HG03280 (cell line): ENCODE measurements around the gene NTSR1.

Experiments
- ATAC-seq: cut with Tn5 transposase; IDR thresholded peaks from one replicate; pipeline ENCODE4 v1.9.1; 2021; ENCODE audit warnings: mild to moderate bottlenecking, moderate library complexity; ENCODE audit not compliant: unreplicated experiment

Gene NTSR1

GRCh38 chr20:62779417-62779685 is 70.7 kb downstream of the NTSR1 start:
- ATAC-seq = no peak

- ATAC-seq = no peak
These were observed 71.6 kb downstream of the NTSR1 start for GRCh38 chr20:62780204-62780603.

DNA sequence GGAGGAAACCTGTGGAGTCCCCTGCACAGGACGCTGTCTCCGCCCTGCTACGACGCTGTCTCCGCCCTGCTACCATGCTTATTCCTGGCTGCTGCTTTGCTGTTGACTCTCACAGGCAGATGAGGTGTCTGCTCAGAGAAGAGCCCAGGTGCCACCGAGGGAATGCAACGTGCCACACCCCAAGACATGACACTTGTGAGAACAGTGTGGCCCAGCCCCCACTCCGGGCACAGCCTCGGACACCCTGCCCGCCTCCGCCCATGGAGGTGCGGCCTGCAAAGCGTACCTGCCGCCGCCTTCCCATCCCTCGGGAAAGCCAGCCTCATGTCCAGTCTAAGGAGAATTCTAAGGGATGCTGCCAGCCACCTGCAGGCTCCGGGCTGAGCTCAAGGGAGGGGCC is 72.1 kb downstream of the NTSR1 start:
- no peak for ATAC-seq

DNA sequence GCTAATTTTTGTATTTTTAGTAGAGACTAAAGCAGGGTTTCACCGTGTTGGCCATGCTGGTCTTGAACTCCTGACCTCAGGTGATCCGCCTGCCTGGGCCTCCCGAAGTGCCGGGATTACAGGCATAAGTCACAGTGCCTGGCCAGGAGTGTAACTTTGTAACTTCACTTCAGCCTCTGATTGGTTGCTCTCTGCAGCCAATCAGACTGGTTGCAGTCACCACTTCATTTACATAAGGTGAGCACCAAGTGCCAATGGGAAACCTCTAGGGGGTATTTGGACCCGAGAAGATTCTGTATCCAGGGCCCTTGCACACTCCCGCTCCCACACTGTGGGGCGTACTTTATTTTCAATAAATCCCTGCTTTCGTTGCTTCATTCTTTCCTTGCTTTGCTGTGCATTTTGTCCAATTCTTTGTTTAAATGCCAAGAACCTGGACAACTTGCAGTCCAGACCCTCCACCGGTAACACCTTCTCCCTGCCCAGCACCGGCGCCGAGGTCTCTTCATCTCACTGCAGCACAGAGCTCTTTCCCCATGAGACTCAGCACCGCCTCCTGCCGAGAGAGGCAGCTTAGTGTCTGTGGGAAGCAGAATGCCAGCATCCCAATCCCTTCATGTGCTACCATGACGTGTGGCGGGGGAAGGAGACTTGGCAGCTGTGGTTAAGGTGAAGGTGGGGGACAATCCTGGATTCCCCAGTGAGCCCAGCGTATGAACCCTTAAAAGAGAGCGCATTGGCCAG is 73.7 kb downstream of the NTSR1 start:
- ATAC-seq = no peak

DNA sequence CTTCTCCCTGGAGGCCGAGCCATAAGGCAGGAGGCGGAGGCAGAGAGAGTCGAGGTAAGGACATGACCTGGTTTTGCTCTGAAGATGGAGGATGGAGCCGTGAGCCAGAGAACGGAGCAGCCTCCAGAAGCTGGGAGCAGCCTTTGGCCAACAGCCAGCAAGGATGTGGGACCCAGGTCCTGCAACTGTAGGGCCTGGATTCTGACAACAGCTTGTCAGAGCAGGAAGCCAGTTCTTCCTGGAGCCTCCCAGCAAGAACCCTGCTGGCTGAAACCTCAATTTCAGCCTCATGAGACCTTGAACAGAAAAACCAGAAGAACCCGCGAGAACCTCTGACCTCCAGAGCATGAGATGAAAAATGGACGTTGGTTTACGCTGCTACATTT is 74.2 kb downstream of the NTSR1 start:
- no peak for ATAC-seq

DNA sequence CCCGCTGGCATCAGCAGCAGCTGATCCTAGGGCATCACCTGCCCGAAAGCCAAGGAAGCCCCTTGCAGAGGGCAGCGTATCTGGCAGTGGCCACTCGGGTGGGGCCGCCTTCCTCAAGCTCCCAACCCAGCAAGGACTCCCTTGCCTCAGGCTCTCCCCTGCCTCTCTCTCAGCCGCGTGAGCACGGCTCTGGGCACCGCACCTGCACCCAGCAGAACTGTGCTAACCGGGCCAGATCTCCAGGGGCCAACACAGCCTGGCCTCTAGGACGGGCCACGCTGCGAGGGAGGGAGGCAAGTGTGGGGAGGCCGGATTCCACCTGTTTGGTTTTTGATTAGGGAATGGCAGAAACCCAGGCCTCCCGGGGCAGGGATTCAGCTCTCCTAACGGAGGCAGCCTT is 75.9 kb downstream of the NTSR1 start:
- no peak for ATAC-seq

DNA sequence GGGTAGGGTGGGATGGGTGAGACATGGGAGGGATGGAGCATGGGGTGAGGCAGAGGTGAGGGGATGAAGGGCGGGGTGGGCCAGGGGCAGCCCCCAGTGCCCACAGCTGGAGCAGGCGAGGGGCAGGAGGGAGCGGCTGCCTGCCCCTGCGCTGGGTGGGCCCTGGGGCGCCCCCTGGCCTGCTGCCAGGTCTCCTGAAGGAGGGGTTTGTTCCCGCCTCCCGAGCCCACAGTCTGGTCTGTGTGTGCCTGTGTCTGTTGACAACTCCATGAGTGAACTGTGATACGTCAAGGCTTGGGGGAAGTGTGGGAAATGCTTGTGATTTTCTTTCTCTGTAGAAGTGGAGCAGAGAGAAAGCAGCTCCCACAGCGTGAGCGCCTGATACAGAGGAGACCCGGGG is 76.8 kb downstream of the NTSR1 start:
- ATAC-seq = no peak

GRCh38 chr20:62786157-62786556 is 77.5 kb downstream of the NTSR1 start:
- no peak for ATAC-seq

GRCh38 chr20:62787321-62787720 is 78.7 kb downstream of the NTSR1 start:
- ATAC-seq = no peak

- ATAC-seq = no peak
These were observed 79.2 kb downstream of the NTSR1 start for GRCh38 chr20:62787866-62788265.

DNA sequence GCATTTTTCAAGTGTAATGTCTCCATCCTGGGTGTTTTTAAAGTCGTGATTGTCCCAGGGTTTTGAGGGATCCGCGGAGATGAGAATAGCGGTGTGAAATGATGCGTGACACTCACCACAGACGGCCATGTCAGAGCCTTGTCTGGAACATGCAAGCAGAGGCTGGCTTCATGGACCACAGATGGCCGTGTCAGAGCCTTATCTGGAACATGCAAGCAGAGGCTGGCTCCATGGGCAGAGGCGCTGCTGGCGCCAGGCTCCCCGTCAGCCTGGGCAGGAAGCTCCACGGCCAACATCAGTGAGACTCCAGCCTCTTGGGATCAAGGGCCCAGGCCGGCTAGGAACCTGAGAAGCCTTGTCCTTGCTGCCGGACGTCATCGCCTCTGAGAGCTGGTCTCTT is 80.0 kb downstream of the NTSR1 start:
- ATAC-seq = no peak

GRCh38 chr20:62790075-62790474 is 81.4 kb downstream of the NTSR1 start:
- ATAC-seq = no peak

DNA sequence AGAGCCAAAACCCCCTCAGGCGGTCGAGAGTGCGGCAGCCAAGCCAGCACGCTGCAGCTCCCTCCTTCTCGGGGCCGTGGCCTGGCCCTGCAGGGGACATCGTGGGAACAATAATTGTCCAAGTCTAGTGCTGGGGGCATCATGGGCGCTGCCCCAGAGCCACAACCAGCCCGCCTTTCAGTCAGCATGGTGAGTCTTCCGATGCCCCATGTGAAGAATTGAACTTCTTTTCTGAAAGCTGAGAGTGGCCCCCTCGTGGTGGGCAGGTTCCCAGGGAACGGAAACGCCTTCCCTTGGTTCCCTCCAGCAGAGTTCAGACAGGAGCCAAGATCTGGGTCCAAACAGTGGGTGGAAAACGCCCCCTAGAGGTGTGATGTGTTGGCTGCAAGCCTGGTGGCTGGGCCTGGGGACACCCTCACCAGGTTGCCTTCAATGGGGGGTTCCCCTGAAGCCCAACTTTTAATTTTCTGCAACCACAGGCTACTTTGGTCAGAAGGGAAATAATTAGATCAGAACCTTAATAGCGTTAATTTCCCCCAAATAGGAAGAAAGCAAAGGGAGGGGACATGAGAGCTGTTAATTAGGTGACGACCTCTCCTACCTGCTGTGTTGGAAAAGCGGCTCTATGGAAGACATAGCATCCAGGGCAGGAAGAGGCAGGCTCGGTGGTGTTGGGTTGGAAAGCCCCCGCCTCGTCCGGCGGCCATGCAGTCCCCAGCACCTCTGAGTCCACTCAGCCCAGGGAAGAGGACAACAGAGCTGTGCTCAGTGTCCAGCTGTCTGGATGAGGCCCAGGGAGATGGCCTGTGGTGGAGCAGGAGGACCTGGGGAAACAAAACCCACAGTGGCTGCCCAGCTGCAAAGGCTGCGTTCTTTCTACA is 82.9 kb downstream of the NTSR1 start:
- ATAC-seq = no peak

DNA sequence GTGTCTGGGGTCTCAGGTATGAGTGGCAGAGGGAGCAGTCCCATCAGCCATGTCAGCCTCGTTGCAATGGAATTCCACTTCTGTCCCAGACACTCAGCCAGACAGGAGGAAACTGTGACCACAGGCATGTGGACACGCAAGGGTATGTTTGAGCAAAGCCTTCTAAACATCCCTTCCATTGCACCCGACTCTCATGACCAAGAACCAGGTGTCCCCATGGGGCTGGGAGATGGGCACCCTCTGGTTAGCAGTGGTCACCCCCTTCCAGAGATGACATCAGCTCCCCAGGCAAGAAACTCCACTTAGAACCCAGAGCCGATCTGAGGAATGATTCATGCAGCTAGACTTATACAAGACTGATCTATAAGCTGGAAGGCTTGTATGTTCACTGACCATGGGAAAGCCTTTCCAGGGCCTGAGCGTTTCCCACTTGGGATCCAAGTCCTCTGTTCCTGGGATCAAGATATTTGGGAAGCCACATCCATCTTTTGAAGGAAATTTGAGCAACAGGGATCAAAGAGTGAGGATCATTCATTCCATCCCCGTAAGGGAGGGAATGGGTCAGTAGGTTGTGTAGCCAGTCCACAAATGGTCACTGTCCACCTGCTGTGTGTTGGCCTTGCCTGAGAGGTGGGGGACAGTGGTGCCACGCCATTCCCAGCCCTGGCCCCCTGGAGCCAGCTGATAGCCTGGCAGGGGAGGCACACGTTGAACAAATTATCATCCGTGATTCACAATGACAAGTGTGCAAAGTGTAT is 83.7 kb downstream of the NTSR1 start:
- ATAC-seq = no peak

DNA sequence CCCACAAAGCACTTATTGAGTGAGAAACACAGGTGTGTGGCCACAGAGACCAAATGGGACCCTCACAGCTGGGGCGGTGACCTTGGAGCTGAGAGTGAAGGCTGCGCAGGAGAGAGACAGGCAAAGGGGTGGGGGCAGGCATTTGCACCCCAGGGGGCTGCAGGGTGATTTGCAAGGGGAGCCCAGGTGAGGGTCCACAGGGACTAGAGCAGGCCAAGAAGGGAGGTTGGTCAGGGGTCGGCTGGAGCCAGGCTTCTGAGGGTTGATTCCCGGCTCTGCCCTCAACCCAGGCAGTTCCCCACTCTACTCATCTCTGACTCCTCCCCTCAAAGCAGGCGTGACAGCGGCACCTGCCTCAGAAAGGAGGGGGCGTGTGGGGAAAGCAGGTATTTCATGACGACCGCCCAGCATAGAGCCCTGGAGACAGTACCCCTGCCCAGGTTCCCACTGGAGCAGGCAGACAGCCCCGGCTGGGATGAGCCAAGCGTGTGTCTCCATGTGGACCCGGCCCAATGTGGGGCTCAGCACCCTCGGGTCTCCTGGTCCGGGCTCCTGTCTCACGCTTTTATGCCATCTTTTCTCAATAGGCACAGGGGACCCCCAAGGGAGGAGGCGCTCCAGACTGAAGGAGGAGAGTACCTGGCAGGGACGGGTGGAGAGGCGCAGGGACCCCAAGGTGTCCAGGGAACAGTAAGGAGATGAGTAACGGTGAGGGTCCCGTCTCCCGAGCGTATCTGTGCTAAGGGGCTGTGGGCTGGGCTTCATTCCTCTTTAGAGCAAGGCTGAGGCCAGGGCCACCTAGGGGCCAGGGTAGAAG is 84.5 kb downstream of the NTSR1 start:
- no peak for ATAC-seq

DNA sequence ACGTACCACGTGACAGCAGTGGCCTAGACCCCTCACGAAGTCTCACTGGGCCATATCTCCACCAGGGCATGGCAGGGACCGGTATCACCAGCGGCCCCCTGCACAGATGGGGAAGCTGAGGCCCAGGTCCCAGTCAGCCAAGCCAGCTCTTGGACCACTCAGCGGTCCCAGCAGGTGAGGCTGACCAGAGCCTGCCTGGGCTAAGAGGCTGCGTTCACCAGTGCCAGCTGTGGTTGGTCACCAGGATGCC is 85.0 kb downstream of the NTSR1 start:
- ATAC-seq = no peak

DNA sequence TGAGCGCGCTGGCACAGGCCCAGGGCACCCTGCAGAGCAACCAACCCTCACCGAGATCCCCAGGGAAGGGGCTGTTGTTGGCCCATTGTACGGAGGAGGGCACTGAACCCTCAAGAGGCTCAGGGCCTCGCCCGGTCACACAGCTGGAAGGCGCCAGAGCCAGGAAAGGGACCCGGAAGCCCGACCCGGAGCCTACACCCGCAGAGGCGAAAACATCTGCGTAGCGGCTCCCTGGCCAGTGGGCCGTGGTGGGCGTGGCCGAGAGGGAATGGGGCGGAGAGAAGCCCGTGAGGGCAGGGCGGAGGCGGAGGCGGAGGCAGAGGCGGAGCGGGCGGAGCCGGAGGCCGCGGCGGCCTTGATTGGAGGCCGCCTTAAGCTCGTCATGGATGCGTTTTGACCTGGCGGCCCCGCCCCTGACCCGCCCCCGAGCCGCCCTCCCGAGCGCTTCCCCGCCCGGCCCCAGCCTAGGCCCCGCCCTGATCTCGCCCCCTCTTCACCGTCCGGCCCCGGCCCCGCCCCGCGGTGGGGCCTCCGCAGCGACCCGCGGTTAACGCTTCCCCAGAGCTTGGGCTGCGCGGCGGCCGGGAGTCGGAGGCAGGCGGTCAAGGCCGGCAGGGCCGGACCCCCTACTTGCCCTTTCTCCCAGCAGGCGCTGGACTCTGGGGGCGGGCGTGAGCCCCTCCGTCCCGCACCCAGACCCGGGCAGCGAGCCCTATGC is 85.5 kb downstream of the NTSR1 start:
- ATAC-seq = peak; percentile 75

DNA sequence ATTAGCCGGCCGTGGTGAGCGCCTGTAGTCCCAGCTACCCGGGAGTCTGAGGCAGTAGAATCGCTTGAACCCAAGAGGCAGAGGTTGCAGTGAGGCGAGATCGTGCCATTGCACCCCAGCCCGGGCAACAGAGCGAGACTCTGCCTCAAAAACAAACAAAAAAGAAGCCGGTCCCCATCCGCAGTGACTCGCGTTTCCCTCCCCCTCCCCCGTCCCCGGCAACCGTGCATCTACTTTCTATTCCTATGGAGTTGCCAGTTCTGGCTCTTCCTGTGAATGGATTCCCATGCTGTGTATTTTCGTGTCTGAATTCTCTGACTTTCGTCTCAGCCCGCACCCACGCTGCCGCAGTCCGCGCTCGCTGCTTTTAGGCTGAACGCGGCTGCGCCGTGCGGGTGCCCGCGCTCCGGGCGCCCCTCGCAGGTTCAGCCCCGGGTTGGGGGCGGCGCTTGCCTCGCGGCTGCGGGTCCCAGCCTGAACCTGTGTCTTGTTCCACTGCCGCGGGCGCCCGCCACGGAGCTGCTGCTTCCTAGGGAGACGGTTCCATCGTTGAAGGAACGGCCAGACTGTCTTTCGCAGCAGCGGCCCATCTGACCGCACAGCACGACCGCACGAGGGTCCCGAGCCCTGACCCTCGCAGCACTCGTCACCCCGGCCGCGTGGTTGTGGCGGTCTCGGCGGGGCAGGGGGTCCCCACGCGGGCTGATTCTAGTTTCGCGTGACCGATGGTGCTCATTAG is 86.6 kb downstream of the NTSR1 start:
- ATAC-seq = no peak

GRCh38 chr20:62796699-62797491 is 88.3 kb downstream of the NTSR1 start:
- no peak for ATAC-seq
